HCT116 (cell line): ENCODE data around the gene C2orf92.

Source experiments
- EZH2 ChIP-seq: fragments of 200-600 bp; sonication (generic); IDR thresholded peaks from 2 replicates; pipeline ENCODE4 v1.6.1; 2017; ENCODE audit warnings: antibody characterized with exemption, mixed run types
- JUND ChIP-seq: IDR thresholded peaks from 2 replicates; pipeline ENCODE4 v1.6.1; 2012
- POLR2A ChIP-seq: IDR thresholded peaks from 2 replicates; pipeline ENCODE4 v1.7.0; 2011; ENCODE audit warnings: borderline replicate concordance; ENCODE audit not compliant: insufficient read depth, insufficient read length; ENCODE audit errors: extremely low read depth
- POLR2AphosphoS5 ChIP-seq: IDR thresholded peaks from 2 replicates; pipeline ENCODE4 v1.6.1; 2011; ENCODE audit warnings: mild to moderate bottlenecking, low read depth, low read length, moderate library complexity
- RAD21 ChIP-seq: IDR thresholded peaks from 2 replicates; pipeline ENCODE4 v1.6.1; 2012; ENCODE audit warnings: low read depth, mild to moderate bottlenecking
- SIN3A ChIP-seq: IDR thresholded peaks from 2 replicates; pipeline ENCODE4 v1.6.1; 2012; ENCODE audit warnings: low read depth
- SP1 ChIP-seq: IDR thresholded peaks from 2 replicates; pipeline ENCODE4 v1.6.1; 2012; ENCODE audit warnings: low read depth
- TCF7L2 ChIP-seq: IDR thresholded peaks from 2 replicates; pipeline ENCODE4 v1.7.0; 2011; ENCODE audit warnings: borderline replicate concordance, inconsistent platforms; ENCODE audit not compliant: insufficient read depth, insufficient read length; ENCODE audit errors: extremely low read depth
- ZFX ChIP-seq: fragments of 450-650 bp; IDR thresholded peaks from 2 replicates; pipeline ENCODE4 v1.6.1; 2017
- ZNF274 ChIP-seq: fragments of 200-500 bp; sonication (Bioruptor generic); IDR thresholded peaks from 2 replicates; pipeline ENCODE4 v1.6.1; 2014; ENCODE audit warnings: mild to moderate bottlenecking, low read depth, low read length, inconsistent platforms
- TF ChIP-seq, protein P1 (sequence below), 3 experiments: fragments of 200-600 bp in 1 of 3; sonication (generic) in 1 of 3; IDR thresholded peaks in 2 of 3; conservative IDR thresholded peaks in 1 of 3; 2 replicates each; pipeline ENCODE4 v1.5.1; 2012 to 2017; ENCODE audit warnings: low read depth in 2 of 3, low read length in 2 of 3, antibody characterized with exemption in 1 of 3, borderline replicate concordance in 1 of 3, control low read depth in 1 of 3, mild to moderate bottlenecking in 1 of 3, mixed read lengths in 1 of 3, mixed run types in 1 of 3, moderate library complexity in 1 of 3; ENCODE audit not compliant: insufficient read depth in 1 of 3
- TF ChIP-seq, protein P2 (sequence below): IDR thresholded peaks from 2 replicates; pipeline ENCODE4 v1.6.1; 2012; ENCODE audit warnings: low read depth
- TF ChIP-seq, protein P3 (sequence below): IDR thresholded peaks from 2 replicates; pipeline ENCODE4 v1.6.1; 2012

DNA sequence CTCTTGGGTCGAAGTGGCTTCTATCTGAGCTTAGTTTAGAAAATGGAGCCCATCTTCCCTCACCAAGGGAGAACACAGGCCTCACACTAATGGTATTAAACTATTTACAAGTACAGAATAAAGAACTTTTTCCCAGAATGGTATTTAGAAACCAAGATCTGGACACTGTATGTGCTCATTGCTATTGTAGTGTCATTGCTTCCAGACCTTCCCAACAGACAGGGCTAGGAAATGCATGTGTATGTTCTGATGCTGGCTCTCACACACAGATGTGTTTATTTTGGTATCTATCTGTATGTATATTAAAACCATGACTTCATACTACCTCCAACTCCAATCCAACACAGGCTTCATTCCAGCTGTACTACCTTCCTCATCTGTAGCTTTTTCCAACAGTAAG is 15.6 kb upstream of the C2orf92 start:
- TF ChIP-seq, protein P1, sequence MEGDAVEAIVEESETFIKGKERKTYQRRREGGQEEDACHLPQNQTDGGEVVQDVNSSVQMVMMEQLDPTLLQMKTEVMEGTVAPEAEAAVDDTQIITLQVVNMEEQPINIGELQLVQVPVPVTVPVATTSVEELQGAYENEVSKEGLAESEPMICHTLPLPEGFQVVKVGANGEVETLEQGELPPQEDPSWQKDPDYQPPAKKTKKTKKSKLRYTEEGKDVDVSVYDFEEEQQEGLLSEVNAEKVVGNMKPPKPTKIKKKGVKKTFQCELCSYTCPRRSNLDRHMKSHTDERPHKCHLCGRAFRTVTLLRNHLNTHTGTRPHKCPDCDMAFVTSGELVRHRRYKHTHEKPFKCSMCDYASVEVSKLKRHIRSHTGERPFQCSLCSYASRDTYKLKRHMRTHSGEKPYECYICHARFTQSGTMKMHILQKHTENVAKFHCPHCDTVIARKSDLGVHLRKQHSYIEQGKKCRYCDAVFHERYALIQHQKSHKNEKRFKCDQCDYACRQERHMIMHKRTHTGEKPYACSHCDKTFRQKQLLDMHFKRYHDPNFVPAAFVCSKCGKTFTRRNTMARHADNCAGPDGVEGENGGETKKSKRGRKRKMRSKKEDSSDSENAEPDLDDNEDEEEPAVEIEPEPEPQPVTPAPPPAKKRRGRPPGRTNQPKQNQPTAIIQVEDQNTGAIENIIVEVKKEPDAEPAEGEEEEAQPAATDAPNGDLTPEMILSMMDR (IDR thresholded peaks at IDR 0.05 in 2 of 3, conservative IDR thresholded peaks at IDR 0.05 in 1 of 3; ENCODE audit: borderline replicate concordance in 1 of 3, insufficient read depth in 1 of 3, low read depth in 2 of 3, low read length in 2 of 3) = no peak
- no peak for TF ChIP-seq POLR2A
- no peak for TF ChIP-seq ZNF274
- TF ChIP-seq, protein P2, sequence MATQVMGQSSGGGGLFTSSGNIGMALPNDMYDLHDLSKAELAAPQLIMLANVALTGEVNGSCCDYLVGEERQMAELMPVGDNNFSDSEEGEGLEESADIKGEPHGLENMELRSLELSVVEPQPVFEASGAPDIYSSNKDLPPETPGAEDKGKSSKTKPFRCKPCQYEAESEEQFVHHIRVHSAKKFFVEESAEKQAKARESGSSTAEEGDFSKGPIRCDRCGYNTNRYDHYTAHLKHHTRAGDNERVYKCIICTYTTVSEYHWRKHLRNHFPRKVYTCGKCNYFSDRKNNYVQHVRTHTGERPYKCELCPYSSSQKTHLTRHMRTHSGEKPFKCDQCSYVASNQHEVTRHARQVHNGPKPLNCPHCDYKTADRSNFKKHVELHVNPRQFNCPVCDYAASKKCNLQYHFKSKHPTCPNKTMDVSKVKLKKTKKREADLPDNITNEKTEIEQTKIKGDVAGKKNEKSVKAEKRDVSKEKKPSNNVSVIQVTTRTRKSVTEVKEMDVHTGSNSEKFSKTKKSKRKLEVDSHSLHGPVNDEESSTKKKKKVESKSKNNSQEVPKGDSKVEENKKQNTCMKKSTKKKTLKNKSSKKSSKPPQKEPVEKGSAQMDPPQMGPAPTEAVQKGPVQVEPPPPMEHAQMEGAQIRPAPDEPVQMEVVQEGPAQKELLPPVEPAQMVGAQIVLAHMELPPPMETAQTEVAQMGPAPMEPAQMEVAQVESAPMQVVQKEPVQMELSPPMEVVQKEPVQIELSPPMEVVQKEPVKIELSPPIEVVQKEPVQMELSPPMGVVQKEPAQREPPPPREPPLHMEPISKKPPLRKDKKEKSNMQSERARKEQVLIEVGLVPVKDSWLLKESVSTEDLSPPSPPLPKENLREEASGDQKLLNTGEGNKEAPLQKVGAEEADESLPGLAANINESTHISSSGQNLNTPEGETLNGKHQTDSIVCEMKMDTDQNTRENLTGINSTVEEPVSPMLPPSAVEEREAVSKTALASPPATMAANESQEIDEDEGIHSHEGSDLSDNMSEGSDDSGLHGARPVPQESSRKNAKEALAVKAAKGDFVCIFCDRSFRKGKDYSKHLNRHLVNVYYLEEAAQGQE = no peak
- no peak for TF ChIP-seq JUND
- no peak for TF ChIP-seq ZFX
- TF ChIP-seq EZH2 = no peak
- TF ChIP-seq POLR2AphosphoS5 = no peak
- no peak for TF ChIP-seq TCF7L2
- no peak for TF ChIP-seq RAD21
- TF ChIP-seq, protein P3, sequence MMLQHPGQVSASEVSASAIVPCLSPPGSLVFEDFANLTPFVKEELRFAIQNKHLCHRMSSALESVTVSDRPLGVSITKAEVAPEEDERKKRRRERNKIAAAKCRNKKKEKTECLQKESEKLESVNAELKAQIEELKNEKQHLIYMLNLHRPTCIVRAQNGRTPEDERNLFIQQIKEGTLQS = no peak
- no peak for TF ChIP-seq SP1
- TF ChIP-seq SIN3A = no peak
